Measurements from ENCODE around the gene IFITM1.

Gene IFITM1

GRCh38 chr11:313787-314553 is at the start of gene IFITM1:
IFITM1 (plus strand) TSS chr11:314040; CDS start chr11:314171, 131 bp downstream.
- DNase-seq: peak in 1 of 3 experiments; percentile 36

- no peak for DNase-seq
Observed at GRCh38 chr11:266676-267439, 47.0 kb upstream of the IFITM1 start.

- peak in 1 of 3 experiments; percentile 48 for DNase-seq
Observed at GRCh38 chr11:267491-267994, 46.3 kb upstream of the IFITM1 start.

GRCh38 chr11:268716-269145 is 45.1 kb upstream of the IFITM1 start:
- peak in 1 of 3 experiments; percentile 29 for DNase-seq

- DNase-seq: no peak
Observed at GRCh38 chr11:269146-269890, 44.5 kb upstream of the IFITM1 start.

- no peak for DNase-seq
Observed at GRCh38 chr11:270451-271318, 43.2 kb upstream of the IFITM1 start.

GRCh38 chr11:271319-271715 is 42.5 kb upstream of the IFITM1 start:
- no peak for DNase-seq

- no peak for DNase-seq
Observed at GRCh38 chr11:272195-272930, 41.5 kb upstream of the IFITM1 start.

GRCh38 chr11:272931-273198 is 41.0 kb upstream of the IFITM1 start:
- DNase-seq: no peak

- no peak for DNase-seq
Observed at GRCh38 chr11:276219-276618, 37.6 kb upstream of the IFITM1 start.

- DNase-seq: no peak
Observed at GRCh38 chr11:278001-278951, 35.6 kb upstream of the IFITM1 start, which contains the start of gene NLRP6. NLRP6 (plus strand) TSS chr11:278407; CDS start chr11:278570, 163 bp downstream.

- no peak for DNase-seq
Observed at GRCh38 chr11:279040-279965, 34.5 kb upstream of the IFITM1 start.

GRCh38 chr11:279966-280705 is 33.7 kb upstream of the IFITM1 start:
- DNase-seq: no peak

GRCh38 chr11:280706-281485 is 32.9 kb upstream of the IFITM1 start:
- no peak for DNase-seq

- no peak for DNase-seq
Observed at GRCh38 chr11:281486-282161, 32.2 kb upstream of the IFITM1 start.

GRCh38 chr11:282171-282570 is 31.7 kb upstream of the IFITM1 start:
- no peak for DNase-seq
